GM21390 (cell line): Measurements from ENCODE around the gene SLITRK6.
"Not testable (repeated sequence)": the region's sequence is repeated elsewhere in the genome, so short reads cannot be mapped to it uniquely, and the experiment has no call there.

Experiments
- ATAC-seq: cut with Tn5 transposase; IDR thresholded peaks from one replicate; pipeline ENCODE4 v1.9.1; 2021; ENCODE audit not compliant: unreplicated experiment

Gene SLITRK6

GRCh38 chr13:85799097-85799582 lies at the start of gene SLITRK6:
TSS of gene SLITRK6 (minus strand) at chr13:85799419. CDS start at chr13:85796508, 2,911 bp downstream.
- ATAC-seq, result no peak

- no peak for ATAC-seq
Measured at GRCh38 chr13:85847012-85847411, 47.8 kb upstream of the SLITRK6 start.

- no peak for ATAC-seq
Measured at GRCh38 chr13:85841427-85841826, 42.2 kb upstream of the SLITRK6 start.

- ATAC-seq, result no peak
Measured at GRCh38 chr13:85833921-85834320, 34.7 kb upstream of the SLITRK6 start.

GRCh38 chr13:85828094-85828684 lies 29.0 kb upstream of the SLITRK6 start:
- ATAC-seq, result peak; percentile 59

GRCh38 chr13:85825454-85825853 lies 26.2 kb upstream of the SLITRK6 start:
- ATAC-seq, result no peak

GRCh38 chr13:85823832-85824231 lies 24.6 kb upstream of the SLITRK6 start:
- no peak for ATAC-seq

GRCh38 chr13:85819513-85819912 lies 20.3 kb upstream of the SLITRK6 start:
- ATAC-seq, result no peak

- ATAC-seq, result no peak
Measured at GRCh38 chr13:85816413-85816812, 17.2 kb upstream of the SLITRK6 start.

GRCh38 chr13:85812282-85812681 lies 13.1 kb upstream of the SLITRK6 start:
- no peak for ATAC-seq

- no peak for ATAC-seq
Measured at GRCh38 chr13:85808811-85809210, 9.6 kb upstream of the SLITRK6 start.

GRCh38 chr13:85806553-85807175 lies 7.4 kb upstream of the SLITRK6 start:
- peak; percentile 83 for ATAC-seq

GRCh38 chr13:85798556-85798955 lies 663 bp downstream of the SLITRK6 start:
- ATAC-seq, result no peak

GRCh38 chr13:85797311-85797710 lies 1.9 kb downstream of the SLITRK6 start:
- ATAC-seq, result no peak

- no peak for ATAC-seq
Measured at GRCh38 chr13:85785205-85785604, 14.0 kb downstream of the SLITRK6 start.

GRCh38 chr13:85772367-85772766 lies 26.9 kb downstream of the SLITRK6 start:
- no peak for ATAC-seq

- ATAC-seq, result no peak
Measured at GRCh38 chr13:85771856-85772255, 27.4 kb downstream of the SLITRK6 start.

GRCh38 chr13:85768946-85769345 lies 30.3 kb downstream of the SLITRK6 start:
- no peak for ATAC-seq

- no peak for ATAC-seq
Measured at GRCh38 chr13:85755123-85755522, 44.1 kb downstream of the SLITRK6 start.

GRCh38 chr13:85743201-85743770 lies 55.9 kb downstream of the SLITRK6 start:
- not testable (repeated sequence) for ATAC-seq
